ENCODE measurements around the gene EYA2. TPM values are rescaled to one million over a fixed set of nuclear protein-coding genes. Genes with fewer than 3 reads are reported as not detected.

The EYA2 gene
- total RNA-seq, 4 donors from 2014 or later = 0.47 to 4.1 (median 2.2) TPM

Small RNA genes within 50 kb of the gene (small RNA-seq; reads per million reads assigned to genes)
- 0 reads per million in 4 donors for gene MIR3616

Other genes starting within 250 kb of the EYA2 start
- 1 to 10 TPM in 1 of 4 donors, under 1 TPM in 3; 0.62 to 1.6 (median 0.80) TPM for gene SLC13A3, start 243.4 kb upstream of the EYA2 start, total RNA-seq
- 10 to 100 TPM; 14.6 to 21.3 (median 18.7) TPM for gene TP53RK, start 205.4 kb upstream of the EYA2 start, total RNA-seq
- 10 to 100 TPM in 3 of 4 donors, 1 to 10 TPM in 1; 10.0 to 20.1 (median 11.5) TPM for gene SLC2A10, start 185.2 kb upstream of the EYA2 start, total RNA-seq

All from gastroesophageal sphincter (tissue), 4 donors.